Measurements from ENCODE around the gene PCSK5. TPM values are rescaled to one million over a fixed set of nuclear protein-coding genes. Genes with fewer than 3 reads are reported as not detected.
A peak's percentile ranks its signal among the peaks of the same experiment; 100 is the strongest.

PCSK5 gene
- total and polyA plus RNA-seq, 8 donors: 0.99 to 10.3 (median 4.4) TPM

DNA sequence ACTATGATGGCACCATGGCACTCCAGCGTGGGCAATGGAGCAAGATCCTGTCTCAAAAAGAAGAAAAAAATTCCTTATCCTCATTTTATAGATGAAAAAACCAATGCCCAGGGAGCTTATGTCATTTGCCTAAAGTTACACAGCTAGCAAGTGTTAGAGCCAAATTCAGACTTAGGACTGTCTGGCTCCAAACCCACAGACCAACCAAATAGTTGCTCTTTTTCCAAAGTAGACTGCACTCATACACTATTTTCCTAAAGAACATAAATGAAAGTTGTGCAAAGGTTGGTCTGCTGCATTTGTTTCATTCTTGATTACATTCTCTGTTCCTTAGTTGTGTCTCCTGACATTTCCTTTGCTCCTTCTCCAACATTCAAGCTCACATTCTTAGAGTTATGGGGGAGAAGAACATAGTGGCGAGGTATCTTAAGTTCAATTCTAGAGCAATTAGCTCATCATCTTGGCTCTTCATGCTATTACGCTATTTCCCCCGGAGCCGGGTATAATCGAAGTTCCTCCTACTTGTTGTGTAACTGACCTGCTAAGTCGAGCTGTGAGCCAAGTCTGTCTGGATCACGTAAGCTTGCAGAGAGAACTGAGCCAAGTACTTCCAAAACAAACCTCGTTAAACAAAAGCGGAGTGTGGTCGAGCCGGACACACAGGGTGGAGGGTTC lies 365.4 kb downstream of the PCSK5 start:
- Histone ChIP-seq H3K4me1 (no peaks in the 10 kb centered on the region), H3K27ac (no peak overlapping the region), H3K27me3 (no peaks in the 10 kb centered on the region), H3K9me3 (no peaks in the 10 kb centered on the region), H3K4me3 (no peak overlapping the region), H3K36me3 (no peaks in the 10 kb centered on the region)
- intact Hi-C loops (cut with DNase I): no loop called here
- peak in 1 of 6 donors; percentile 27 for DNase-seq
- 70 to 87% methylated on average over 12 of the region's 12 CpGs for WGBS, 2 donors
- peak in 3 of 4 donors; percentile 57 to 83 (median 65) for ATAC-seq
- TF ChIP-seq, protein P1, sequence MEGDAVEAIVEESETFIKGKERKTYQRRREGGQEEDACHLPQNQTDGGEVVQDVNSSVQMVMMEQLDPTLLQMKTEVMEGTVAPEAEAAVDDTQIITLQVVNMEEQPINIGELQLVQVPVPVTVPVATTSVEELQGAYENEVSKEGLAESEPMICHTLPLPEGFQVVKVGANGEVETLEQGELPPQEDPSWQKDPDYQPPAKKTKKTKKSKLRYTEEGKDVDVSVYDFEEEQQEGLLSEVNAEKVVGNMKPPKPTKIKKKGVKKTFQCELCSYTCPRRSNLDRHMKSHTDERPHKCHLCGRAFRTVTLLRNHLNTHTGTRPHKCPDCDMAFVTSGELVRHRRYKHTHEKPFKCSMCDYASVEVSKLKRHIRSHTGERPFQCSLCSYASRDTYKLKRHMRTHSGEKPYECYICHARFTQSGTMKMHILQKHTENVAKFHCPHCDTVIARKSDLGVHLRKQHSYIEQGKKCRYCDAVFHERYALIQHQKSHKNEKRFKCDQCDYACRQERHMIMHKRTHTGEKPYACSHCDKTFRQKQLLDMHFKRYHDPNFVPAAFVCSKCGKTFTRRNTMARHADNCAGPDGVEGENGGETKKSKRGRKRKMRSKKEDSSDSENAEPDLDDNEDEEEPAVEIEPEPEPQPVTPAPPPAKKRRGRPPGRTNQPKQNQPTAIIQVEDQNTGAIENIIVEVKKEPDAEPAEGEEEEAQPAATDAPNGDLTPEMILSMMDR (IDR thresholded peaks at IDR 0.05): no peak
- FAIRE-seq: peak; percentile 78

- TF ChIP-seq, protein P1 (IDR thresholded peaks at IDR 0.05): no peak
- FAIRE-seq (no peak), ATAC-seq (no peak), DNase-seq (no peak)
- intact Hi-C loops (cut with DNase I): no loop called here
- H3K4me3 ChIP-seq: no peak overlapping the region
- H3K36me3 ChIP-seq: no peaks in the 10 kb centered on the region
- H3K9me3 ChIP-seq: no peaks in the 10 kb centered on the region
- no peak overlapping the region for H3K27ac ChIP-seq
- no peaks in the 10 kb centered on the region for H3K4me1 ChIP-seq
- no peaks in the 10 kb centered on the region for H3K27me3 ChIP-seq
- 72 to 82% methylated on average over 7 of the region's 7 CpGs for WGBS, 2 donors
These were observed 366.8 kb downstream of the PCSK5 start for GRCh38 chr9:76257311-76257710.

- Histone ChIP-seq H3K36me3 (no peaks in the 10 kb centered on the region), H3K4me1 (no peaks in the 10 kb centered on the region), H3K9me3 (no peaks in the 10 kb centered on the region), H3K4me3 (no peak overlapping the region), H3K27ac (no peak overlapping the region), H3K27me3 (no peaks in the 10 kb centered on the region)
- TF ChIP-seq, protein P1 (IDR thresholded peaks at IDR 0.05): no peak
- DNase-seq: no peak
- intact Hi-C loops (cut with DNase I): no loop called here
- no peak for FAIRE-seq
- no peak for ATAC-seq
- 89 to 91% methylated on average over 1 of the region's 1 CpG for WGBS, 2 donors
These were observed 376.3 kb downstream of the PCSK5 start for GRCh38 chr9:76266649-76267283.

- Histone ChIP-seq H3K36me3 (no peaks in the 10 kb centered on the region), H3K27me3 (no peaks in the 10 kb centered on the region), H3K4me1 (no peaks in the 10 kb centered on the region), H3K4me3 (no peak overlapping the region), H3K9me3 (no peaks in the 10 kb centered on the region), H3K27ac (no peak overlapping the region)
- WGBS, 2 donors: 68 to 70% methylated on average over 3 of the region's 3 CpGs
- ATAC-seq (no peak), DNase-seq (no peak), FAIRE-seq (no peak)
- TF ChIP-seq, protein P1 (IDR thresholded peaks at IDR 0.05): no peak
- intact Hi-C loops (cut with DNase I): no loop called here
These were observed 376.8 kb downstream of the PCSK5 start for GRCh38 chr9:76267284-76267652.

- TF ChIP-seq, protein P1 (IDR thresholded peaks at IDR 0.05): no peak
- DNase-seq: no peak
- intact Hi-C loops (cut with DNase I): no loop called here
- Histone ChIP-seq H3K27me3 (no peaks in the 10 kb centered on the region), H3K4me3 (no peak overlapping the region), H3K27ac (no peak overlapping the region), H3K9me3 (no peaks in the 10 kb centered on the region), H3K4me1 (no peaks in the 10 kb centered on the region), H3K36me3 (no peaks in the 10 kb centered on the region)
- 4 to 10% methylated on average over 2 of the region's 2 CpGs for WGBS, 2 donors
- no peak for ATAC-seq
- peak; percentile 83 for FAIRE-seq
These were observed 379.3 kb downstream of the PCSK5 start for GRCh38 chr9:76269789-76270188.

Measured in pancreas (tissue), 10 donors.